ENCODE results near the gene RET.

The RET gene

GRCh38 chr10:43077421-43078171 is 727 bp downstream of the RET start:
- DNase-seq (ENCODE audit: low spot score) (no peak), ATAC-seq (ENCODE audit: low read depth) (no peak; the same call in 2 of the 3 replicates)
- Histone ChIP-seq H3K36me3 (ENCODE audit: low read depth) (no peaks in the 10 kb centered on the region), H3K27ac (ENCODE audit: poor library complexity, severe bottlenecking) (no peak overlapping the region), H3K4me3 (ENCODE audit: severe bottlenecking) (peak overlapping the region; percentile 36), H3K27me3 (ENCODE audit: insufficient read depth, poor library complexity, severe bottlenecking) (peaks cover 30% of the 10 kb centered on the region), H3K4me1 (ENCODE audit: insufficient read depth, poor library complexity, severe bottlenecking) (no peaks in the 10 kb centered on the region), H3K9me3 (ENCODE audit: severe bottlenecking) (no peaks in the 10 kb centered on the region)
- TF ChIP-seq CTCF (IDR thresholded peaks at IDR 0.05; ENCODE audit: poor library complexity, severe bottlenecking), result no peak

- TF ChIP-seq CTCF (IDR thresholded peaks at IDR 0.05; ENCODE audit: poor library complexity, severe bottlenecking), result no peak
- peaks cover 30% of the 10 kb centered on the region for H3K27me3 ChIP-seq (ENCODE audit: insufficient read depth, poor library complexity, severe bottlenecking)
- no peaks in the 10 kb centered on the region for H3K9me3 ChIP-seq (ENCODE audit: severe bottlenecking)
- H3K4me3 ChIP-seq (ENCODE audit: severe bottlenecking), result no peak overlapping the region
- ATAC-seq (ENCODE audit: low read depth) (no peak), DNase-seq (ENCODE audit: low spot score) (no peak)
- no peaks in the 10 kb centered on the region for H3K36me3 ChIP-seq (ENCODE audit: low read depth)
- H3K4me1 ChIP-seq (ENCODE audit: insufficient read depth, poor library complexity, severe bottlenecking), result no peaks in the 10 kb centered on the region
- H3K27ac ChIP-seq (ENCODE audit: poor library complexity, severe bottlenecking), result no peak overlapping the region
Observed at GRCh38 chr10:43078175-43078985, 1.5 kb downstream of the RET start.

- no peaks in the 10 kb centered on the region for H3K4me1 ChIP-seq (ENCODE audit: insufficient read depth, poor library complexity, severe bottlenecking)
- H3K4me3 ChIP-seq (ENCODE audit: severe bottlenecking), result no peak overlapping the region
- TF ChIP-seq CTCF (IDR thresholded peaks at IDR 0.05; ENCODE audit: poor library complexity, severe bottlenecking), result peak; percentile 58
- H3K27ac ChIP-seq (ENCODE audit: poor library complexity, severe bottlenecking), result no peak overlapping the region
- peak; percentile 27; the same call in 2 of the 3 replicates for ATAC-seq (ENCODE audit: low read depth)
- peaks cover 30% of the 10 kb centered on the region for H3K27me3 ChIP-seq (ENCODE audit: insufficient read depth, poor library complexity, severe bottlenecking)
- H3K36me3 ChIP-seq (ENCODE audit: low read depth), result no peaks in the 10 kb centered on the region
- no peak for DNase-seq (ENCODE audit: low spot score)
- no peaks in the 10 kb centered on the region for H3K9me3 ChIP-seq (ENCODE audit: severe bottlenecking)
Observed at GRCh38 chr10:43078986-43079273, 2.1 kb downstream of the RET start.

GRCh38 chr10:43079856-43080255 is 3.0 kb downstream of the RET start:
- no peak for TF ChIP-seq CTCF (IDR thresholded peaks at IDR 0.05; ENCODE audit: poor library complexity, severe bottlenecking)
- Histone ChIP-seq H3K4me1 (ENCODE audit: insufficient read depth, poor library complexity, severe bottlenecking) (no peaks in the 10 kb centered on the region), H3K9me3 (ENCODE audit: severe bottlenecking) (no peaks in the 10 kb centered on the region), H3K27ac (ENCODE audit: poor library complexity, severe bottlenecking) (no peak overlapping the region), H3K27me3 (ENCODE audit: insufficient read depth, poor library complexity, severe bottlenecking) (peaks cover 30% of the 10 kb centered on the region), H3K4me3 (ENCODE audit: severe bottlenecking) (no peak overlapping the region), H3K36me3 (ENCODE audit: low read depth) (no peaks in the 10 kb centered on the region)
- ATAC-seq (ENCODE audit: low read depth) (no peak), DNase-seq (ENCODE audit: low spot score) (no peak)

- no peak overlapping the region for H3K27ac ChIP-seq (ENCODE audit: poor library complexity, severe bottlenecking)
- H3K9me3 ChIP-seq (ENCODE audit: severe bottlenecking), result no peaks in the 10 kb centered on the region
- peaks cover 21% of the 10 kb centered on the region for H3K27me3 ChIP-seq (ENCODE audit: insufficient read depth, poor library complexity, severe bottlenecking)
- ATAC-seq (ENCODE audit: low read depth) (no peak), DNase-seq (ENCODE audit: low spot score) (no peak)
- no peaks in the 10 kb centered on the region for H3K4me1 ChIP-seq (ENCODE audit: insufficient read depth, poor library complexity, severe bottlenecking)
- H3K36me3 ChIP-seq (ENCODE audit: low read depth), result no peaks in the 10 kb centered on the region
- no peak for TF ChIP-seq CTCF (IDR thresholded peaks at IDR 0.05; ENCODE audit: poor library complexity, severe bottlenecking)
- no peak overlapping the region for H3K4me3 ChIP-seq (ENCODE audit: severe bottlenecking)
Observed at GRCh38 chr10:43082087-43082486, 5.2 kb downstream of the RET start.

Measured in RWPE2 (cell line).